AG09319 (cell line): Measurements from ENCODE around the gene SPTBN4.

Experiments used
- DNase-seq: peaks from one replicate; pipeline ENCODE4 v3.0.0-alpha.2; 2010; ENCODE audit warnings: low read depth; ENCODE audit errors: extremely low read depth
- TF ChIP-seq, protein P1 (sequence below): IDR thresholded peaks from 2 replicates; pipeline ENCODE4 v1.5.1; 2011; ENCODE audit warnings: low read depth, mild to moderate bottlenecking, inconsistent platforms, low read length, moderate library complexity

SPTBN4 gene

GRCh38 chr19:40607311-40608239, 140.8 kb downstream of the SPTBN4 start:
- DNase-seq = no peak
- TF ChIP-seq, protein P1, sequence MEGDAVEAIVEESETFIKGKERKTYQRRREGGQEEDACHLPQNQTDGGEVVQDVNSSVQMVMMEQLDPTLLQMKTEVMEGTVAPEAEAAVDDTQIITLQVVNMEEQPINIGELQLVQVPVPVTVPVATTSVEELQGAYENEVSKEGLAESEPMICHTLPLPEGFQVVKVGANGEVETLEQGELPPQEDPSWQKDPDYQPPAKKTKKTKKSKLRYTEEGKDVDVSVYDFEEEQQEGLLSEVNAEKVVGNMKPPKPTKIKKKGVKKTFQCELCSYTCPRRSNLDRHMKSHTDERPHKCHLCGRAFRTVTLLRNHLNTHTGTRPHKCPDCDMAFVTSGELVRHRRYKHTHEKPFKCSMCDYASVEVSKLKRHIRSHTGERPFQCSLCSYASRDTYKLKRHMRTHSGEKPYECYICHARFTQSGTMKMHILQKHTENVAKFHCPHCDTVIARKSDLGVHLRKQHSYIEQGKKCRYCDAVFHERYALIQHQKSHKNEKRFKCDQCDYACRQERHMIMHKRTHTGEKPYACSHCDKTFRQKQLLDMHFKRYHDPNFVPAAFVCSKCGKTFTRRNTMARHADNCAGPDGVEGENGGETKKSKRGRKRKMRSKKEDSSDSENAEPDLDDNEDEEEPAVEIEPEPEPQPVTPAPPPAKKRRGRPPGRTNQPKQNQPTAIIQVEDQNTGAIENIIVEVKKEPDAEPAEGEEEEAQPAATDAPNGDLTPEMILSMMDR = no peak

GRCh38 chr19:40608240-40608621, 141.4 kb downstream of the SPTBN4 start:
- TF ChIP-seq, protein P1 = no peak
- no peak for DNase-seq

- TF ChIP-seq, protein P1 = no peak
- no peak for DNase-seq
Observed at GRCh38 chr19:40608957-40609356, 142.2 kb downstream of the SPTBN4 start.

- TF ChIP-seq, protein P1 = no peak
- peak; percentile 81 for DNase-seq
Observed at GRCh38 chr19:40609561-40610395, 143.0 kb downstream of the SPTBN4 start.

DNA sequence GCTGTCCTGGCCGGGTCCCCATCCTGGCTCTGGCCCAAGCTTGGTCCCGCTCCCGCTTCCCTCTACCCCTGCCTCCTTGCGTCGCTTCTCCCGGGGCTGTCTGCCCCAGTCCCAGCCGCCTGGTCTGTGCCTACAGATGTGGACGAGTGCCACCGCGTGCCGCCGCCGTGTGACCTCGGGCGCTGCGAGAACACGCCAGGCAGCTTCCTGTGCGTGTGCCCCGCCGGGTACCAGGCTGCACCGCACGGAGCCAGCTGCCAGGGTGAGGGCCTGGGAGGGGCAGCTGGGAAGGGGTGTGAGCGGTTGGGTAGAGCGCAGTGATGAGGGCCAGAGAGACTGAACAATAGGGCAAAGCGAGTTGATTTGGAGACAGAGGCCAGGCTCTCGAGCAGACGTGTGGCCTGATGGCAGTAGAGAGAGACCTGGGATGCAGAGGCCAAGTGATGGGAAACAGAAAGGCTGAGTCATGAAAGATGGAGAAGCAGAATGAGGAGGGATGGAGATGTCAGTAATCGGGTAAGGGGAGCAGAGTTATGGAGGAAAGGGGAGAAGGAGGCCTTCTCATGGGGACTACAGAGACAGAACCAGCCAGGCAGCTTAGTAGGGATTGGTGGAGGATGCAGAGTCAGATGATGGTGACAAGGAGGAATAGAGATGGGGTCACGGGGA, 143.7 kb downstream of the SPTBN4 start:
- TF ChIP-seq, protein P1 = no peak
- DNase-seq = no peak

DNA sequence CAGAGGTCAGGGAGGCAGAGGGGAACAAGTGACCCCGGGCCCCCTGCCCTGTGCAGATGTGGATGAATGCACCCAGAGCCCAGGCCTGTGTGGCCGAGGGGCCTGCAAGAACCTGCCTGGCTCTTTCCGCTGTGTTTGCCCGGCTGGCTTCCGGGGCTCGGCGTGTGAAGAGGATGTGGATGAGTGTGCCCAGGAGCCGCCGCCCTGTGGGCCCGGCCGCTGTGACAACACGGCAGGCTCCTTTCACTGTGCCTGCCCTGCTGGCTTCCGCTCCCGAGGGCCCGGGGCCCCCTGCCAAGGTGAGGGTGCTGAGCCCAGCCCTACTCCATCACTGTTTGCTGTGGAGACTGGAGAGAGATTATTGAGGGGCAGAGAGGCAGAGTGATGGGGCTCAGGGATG, 144.3 kb downstream of the SPTBN4 start:
- TF ChIP-seq, protein P1 = no peak
- no peak for DNase-seq
